GM12878 (cell line): ENCODE results near the gene ITGA11. TPM values are rescaled to one million over a fixed set of nuclear protein-coding genes. Genes with fewer than 3 reads are reported as not detected.

Experiments
- ATAC-seq: fragments of 200-7000 bp; cut with Tn5 transposase; 3 replicates; pipeline ENCODE4 v1.9.1; 2020; ENCODE audit warnings: mild to moderate bottlenecking, moderate library complexity
- BruUV-seq: library from RNA; stranded (reverse); fragments of 400-500 nt; replicated peaks from 2 replicates; lab custom pipeline; 2021; lab: Mats Ljungman, UMichigan
- CTCF ChIA-PET: fragments of 300-600 bp; sonication (Branson Sonifier 250); formaldehyde crosslinking; extraction: SDS; loops from one replicate; lab custom pipeline; 2021; ENCODE audit warnings: inconsistent platforms; lab: Yijun Ruan, JAX
- POLR2A ChIA-PET: fragments of 350-600 bp; formaldehyde crosslinking; extraction: SDS; loops from one replicate; lab custom pipeline; 2021; ENCODE audit warnings: inconsistent platforms; lab: Charles Lee
- RAD21 ChIA-PET: fragments of 300-600 bp; sonication (Branson Sonifier 250); formaldehyde crosslinking; loops from one replicate; lab custom pipeline; 2023; ENCODE audit warnings: antibody characterized with exemption; ENCODE audit not compliant: unreplicated experiment; lab: Charles Lee
- SMC1A ChIA-PET: fragments of 300-600 bp; sonication (Branson Sonifier 250); formaldehyde crosslinking; loops from one replicate; lab custom pipeline; 2023; ENCODE audit not compliant: unreplicated experiment, uncharacterized antibody; lab: Charles Lee
- DNase-seq: peaks from one replicate; pipeline ENCODE4 v3.0.0-alpha.2; 2011; ENCODE audit warnings: low read depth, low spot score
- FAIRE-seq: peaks from 3 replicates; lab custom pipeline; 2011; peaks lifted over from hg19 to GRCh38; lab: Jason Lieb, UNC
- H2AFZ ChIP-seq: 2 replicates; pipeline ENCODE4 v1.6.0; 2011; ENCODE audit warnings: low read depth, low read length, control low read depth; ENCODE audit not compliant: control insufficient read depth
- H3K27ac ChIP-seq: 2 replicates; pipeline ENCODE4 v1.5.1; 2011; ENCODE audit warnings: control low read depth; ENCODE audit not compliant: control insufficient read depth, insufficient read depth
- H3K27me3 ChIP-seq, 2 experiments: replicated peaks in 1 of 2; 2 replicates each; pipeline versions ENCODE4 v1.6.0 to v1.6.1; 2011; ENCODE audit warnings: low read length in 1 of 2; ENCODE audit not compliant: control insufficient read depth in 2 of 2, insufficient read depth in 2 of 2
- H3K36me3 ChIP-seq, 2 experiments: 2 replicates each; pipeline ENCODE4 v1.5.1; 2011; ENCODE audit warnings: low read length in 1 of 2; ENCODE audit not compliant: control insufficient read depth in 2 of 2, insufficient read depth in 2 of 2
- H3K4me1 ChIP-seq: 2 replicates; pipeline ENCODE4 v1.6.1; 2011; ENCODE audit warnings: mild to moderate bottlenecking, low read length, moderate library complexity, mixed read lengths; ENCODE audit not compliant: control insufficient read depth, insufficient read depth
- H3K4me2 ChIP-seq: 2 replicates; pipeline ENCODE4 v1.6.0; 2011; ENCODE audit warnings: control low read depth; ENCODE audit not compliant: control insufficient read depth, insufficient read depth
- H3K4me3 ChIP-seq: fragments of 200-600 bp; sonication (generic); 2 replicates; pipeline ENCODE4 v1.5.1; 2016
- H3K79me2 ChIP-seq: 2 replicates; pipeline ENCODE4 v1.6.0; 2011; ENCODE audit warnings: low read length; ENCODE audit not compliant: control insufficient read depth, insufficient read depth
- H3K9ac ChIP-seq: 2 replicates; pipeline ENCODE4 v1.8.0; 2011; ENCODE audit warnings: low read length, control low read depth, mixed read lengths; ENCODE audit not compliant: control insufficient read depth, insufficient read depth
- H3K9me3 ChIP-seq: replicated peaks from 3 replicates; pipeline ENCODE4 v1.5.1; 2011; ENCODE audit warnings: mild to moderate bottlenecking, low read length; ENCODE audit not compliant: control insufficient read depth, insufficient read depth
- H4K20me1 ChIP-seq: 2 replicates; pipeline ENCODE4 v1.6.0; 2011; ENCODE audit not compliant: control insufficient read depth, insufficient read depth
- IKZF1 ChIP-seq: fragments of 450-650 bp; conservative IDR thresholded peaks from 2 replicates; pipeline ENCODE4 v1.6.1; 2017; ENCODE audit warnings: antibody characterized with exemption, mild to moderate bottlenecking
- KAT2A ChIP-seq: conservative IDR thresholded peaks from 2 replicates; pipeline ENCODE4 v1.6.1; 2011; ENCODE audit warnings: low read depth, low read length; ENCODE audit not compliant: control insufficient read depth
- MYC ChIP-seq: IDR thresholded peaks from 2 replicates; pipeline ENCODE4 v1.6.1; 2011; ENCODE audit warnings: mild to moderate bottlenecking, low read length, moderate library complexity, inconsistent platforms; ENCODE audit not compliant: insufficient read depth, insufficient replicate concordance, insufficient read length, severe bottlenecking
- POU2F2 ChIP-seq: IDR thresholded peaks from 3 replicates; pipeline ENCODE4 v1.6.1; 2011; ENCODE audit warnings: low read depth, mild to moderate bottlenecking, low read length, borderline replicate concordance
- RAD21 ChIP-seq: IDR thresholded peaks from 2 replicates; pipeline ENCODE4 v1.6.1; 2011; ENCODE audit warnings: mild to moderate bottlenecking, low read depth, low read length, moderate library complexity; ENCODE audit not compliant: insufficient read depth
- WGBS: methylation state at CpG from one replicate; pipeline ENCODE4 v1.1.6; 2016; ENCODE audit warnings: low lambda C conversion rate; ENCODE audit not compliant: insufficient replicate concordance, insufficient coverage; ENCODE audit errors: missing lambda C conversion rate; 5-methylcytosine and 5-hydroxymethylcytosine counted together
- in situ Hi-C: fragments of 300-500 bp; cut with MboI; formaldehyde crosslinking; loops from 9 replicates; pipeline ENCODE4 v1.14.3; 2018; ENCODE audit warnings: mixed read lengths
- intact Hi-C: fragments of 100-400 bp; cut with micrococcal nuclease; formaldehyde crosslinking; loops from one replicate; pipeline ENCODE4 v1.14.2; 2022; ENCODE audit not compliant: unreplicated experiment
- polyA plus RNA-seq, 11 experiments: library from polyadenylated mRNA; depleted of rRNA in 4 of 11; unstranded in 6 of 11; stranded (reverse) in 5 of 11; fragments of >200 nt; fragmentation: Nextera tagmentation in 4 of 11; fragmentation: Illumina TruSeq in 1 of 11; extraction: Ambion mirVana in 4 of 11; extraction: Trizol in 1 of 11; gene quantifications; 1 replicate in 1 of 11; 2 replicates in 10 of 11; pipeline versions ENCODE4 v1.2.1 to v1.2.3, GENCODE V29; 2011 to 2016; ENCODE audit warnings: inconsistent platforms in 2 of 11, missing spikeins in 2 of 11, low read depth in 1 of 11
- total RNA-seq, 4 experiments: library from RNA; depleted of rRNA in 3 of 4; stranded (reverse); fragments of >200 nt in 3 of 4; fragmentation: Illumina TruSeq in 1 of 4; extraction: Trizol in 1 of 4; gene quantifications; 2 replicates each; pipeline versions ENCODE4 v1.2.1 to v1.2.3, GENCODE V29; 2013 to 2021

ITGA11 gene
- total and polyA plus RNA-seq, 10 of the 15 experiments (the other 5 are each of a cell fraction or from before 2014, with no cell fraction given) = under 0.01 to 0.36 (median 0.13) TPM; not detected in 1

DNA sequence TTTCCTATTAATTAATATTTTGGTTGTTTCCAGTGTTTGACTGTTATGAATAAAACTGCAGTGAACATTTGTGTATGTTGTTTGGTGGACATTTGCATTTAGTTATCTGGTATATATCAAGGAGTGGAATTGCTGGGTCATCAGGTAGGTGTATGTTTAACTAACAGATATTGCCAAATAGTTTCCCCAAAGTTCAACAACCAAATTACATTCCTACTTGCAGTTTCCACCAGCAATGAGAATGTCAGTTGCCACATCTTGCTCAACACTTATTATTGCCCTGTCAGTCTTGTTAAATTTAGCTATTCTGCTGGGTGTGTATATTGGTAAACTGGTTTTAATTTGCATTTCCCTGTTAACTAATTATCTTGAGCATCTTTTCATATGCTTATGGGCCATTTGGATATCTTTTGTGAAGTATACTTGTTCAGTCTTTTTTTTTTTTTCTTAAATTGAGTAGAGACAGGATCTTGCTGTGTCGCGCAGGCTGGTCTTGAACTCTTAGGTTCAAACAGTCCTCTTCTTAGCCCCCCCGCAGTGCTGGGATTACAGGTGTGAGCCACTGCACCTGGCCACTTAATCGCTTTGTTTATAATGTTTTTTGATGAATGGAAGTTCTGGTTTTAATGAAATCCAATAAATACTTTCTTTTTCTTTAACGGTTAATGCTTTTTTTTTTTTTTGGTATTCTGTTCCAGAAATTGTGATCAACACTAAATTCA, 146.5 kb downstream of the ITGA11 start:
- Histone ChIP-seq H3K36me3 (peaks cover 9 to 24% of the 10 kb centered on the region in 2 experiments), H4K20me1 (no peaks in the 10 kb centered on the region), H3K4me3 (no peak overlapping the region), H3K9ac (no peak overlapping the region), H2AFZ (no peak overlapping the region), H3K9me3 (peaks cover 5% of the 10 kb centered on the region), H3K79me2 (peaks cover 90% of the 10 kb centered on the region), H3K4me2 (no peak overlapping the region), H3K27ac (no peak overlapping the region), H3K4me1 (no peaks in the 10 kb centered on the region; the same call in 1 of the 2 replicates), H3K27me3 (no peaks in the 10 kb centered on the region)
- ChIA-PET RAD21 (no interaction called here), POLR2A (interaction anchor here (0.7 kb wide), 1 partner anchor 17 kb away, joined by 3 read pairs; no protein-coding TSS in a partner anchor), SMC1A (no interaction called here), CTCF (interaction anchor here (0.6 to 1.2 kb wide), 3 partner anchors 21 to 1676 kb away, joined by 3 to 8 read pairs (median 4); no protein-coding TSS in a partner anchor)
- in situ Hi-C loops = no loop called here
- TF ChIP-seq IKZF1 = no peak
- no peak for TF ChIP-seq POU2F2
- no peak for TF ChIP-seq RAD21
- no peak for TF ChIP-seq KAT2A
- no peak for TF ChIP-seq MYC
- DNase-seq (no peak), FAIRE-seq (no peak), ATAC-seq (no peak)
- 99% methylated on average over 5 of the region's 5 CpGs for WGBS
- intact Hi-C loops = no loop called here
- no TSS peak for BruUV-seq
